ENCODE data around the gene ROCK2. TPM values are rescaled to one million over a fixed set of nuclear protein-coding genes. Genes with fewer than 3 reads are reported as not detected.

Gene ROCK2
- total RNA-seq, 1 donor from 2014 or later: 61.4 TPM

DNA sequence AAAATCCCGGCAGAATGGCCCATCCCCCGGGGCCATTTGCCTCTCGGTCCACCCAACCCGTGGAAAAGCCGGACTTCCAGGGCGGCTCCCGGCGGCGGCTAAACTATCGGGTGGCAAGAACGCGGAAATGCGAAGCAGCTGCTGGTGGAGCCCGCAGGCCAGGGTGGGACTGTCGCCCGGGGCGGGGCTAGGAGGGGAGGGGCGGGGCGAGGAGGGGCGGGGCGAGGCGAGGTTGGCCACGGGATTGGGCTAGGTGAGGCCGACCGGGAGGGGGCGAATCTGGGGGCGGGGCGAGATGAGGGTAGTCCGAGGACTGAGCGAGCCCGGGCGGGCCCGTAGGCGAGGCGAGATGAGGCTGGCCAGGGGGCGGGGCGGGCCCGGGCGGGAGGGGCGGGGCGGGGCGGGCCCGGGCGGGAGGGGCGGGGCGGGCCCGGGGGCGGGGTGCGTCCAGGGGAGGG lies 189.5 kb downstream of the ROCK2 start:
- no peaks in the 10 kb centered on the region for H3K9me3 Mint-ChIP-seq (ENCODE audit: low read depth)
- peak overlapping the region; percentile 67 for H3K4me3 Mint-ChIP-seq (ENCODE audit: unreplicated experiment)
- no peaks in the 10 kb centered on the region for H3K27me3 Mint-ChIP-seq (ENCODE audit: low read depth)
- TF ChIP-seq, protein P1, sequence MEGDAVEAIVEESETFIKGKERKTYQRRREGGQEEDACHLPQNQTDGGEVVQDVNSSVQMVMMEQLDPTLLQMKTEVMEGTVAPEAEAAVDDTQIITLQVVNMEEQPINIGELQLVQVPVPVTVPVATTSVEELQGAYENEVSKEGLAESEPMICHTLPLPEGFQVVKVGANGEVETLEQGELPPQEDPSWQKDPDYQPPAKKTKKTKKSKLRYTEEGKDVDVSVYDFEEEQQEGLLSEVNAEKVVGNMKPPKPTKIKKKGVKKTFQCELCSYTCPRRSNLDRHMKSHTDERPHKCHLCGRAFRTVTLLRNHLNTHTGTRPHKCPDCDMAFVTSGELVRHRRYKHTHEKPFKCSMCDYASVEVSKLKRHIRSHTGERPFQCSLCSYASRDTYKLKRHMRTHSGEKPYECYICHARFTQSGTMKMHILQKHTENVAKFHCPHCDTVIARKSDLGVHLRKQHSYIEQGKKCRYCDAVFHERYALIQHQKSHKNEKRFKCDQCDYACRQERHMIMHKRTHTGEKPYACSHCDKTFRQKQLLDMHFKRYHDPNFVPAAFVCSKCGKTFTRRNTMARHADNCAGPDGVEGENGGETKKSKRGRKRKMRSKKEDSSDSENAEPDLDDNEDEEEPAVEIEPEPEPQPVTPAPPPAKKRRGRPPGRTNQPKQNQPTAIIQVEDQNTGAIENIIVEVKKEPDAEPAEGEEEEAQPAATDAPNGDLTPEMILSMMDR (IDR thresholded peaks at IDR 0.05): no peak
- no peaks in the 10 kb centered on the region for H3K36me3 Mint-ChIP-seq (ENCODE audit: low read depth)
- H3K4me1 Mint-ChIP-seq (ENCODE audit: low read depth): peaks cover 18% of the 10 kb centered on the region
- DNase-seq (ENCODE audit: low spot score): peak; percentile 98
- H3K27ac Mint-ChIP-seq (ENCODE audit: unreplicated experiment): peak overlapping the region; percentile 89

DNA sequence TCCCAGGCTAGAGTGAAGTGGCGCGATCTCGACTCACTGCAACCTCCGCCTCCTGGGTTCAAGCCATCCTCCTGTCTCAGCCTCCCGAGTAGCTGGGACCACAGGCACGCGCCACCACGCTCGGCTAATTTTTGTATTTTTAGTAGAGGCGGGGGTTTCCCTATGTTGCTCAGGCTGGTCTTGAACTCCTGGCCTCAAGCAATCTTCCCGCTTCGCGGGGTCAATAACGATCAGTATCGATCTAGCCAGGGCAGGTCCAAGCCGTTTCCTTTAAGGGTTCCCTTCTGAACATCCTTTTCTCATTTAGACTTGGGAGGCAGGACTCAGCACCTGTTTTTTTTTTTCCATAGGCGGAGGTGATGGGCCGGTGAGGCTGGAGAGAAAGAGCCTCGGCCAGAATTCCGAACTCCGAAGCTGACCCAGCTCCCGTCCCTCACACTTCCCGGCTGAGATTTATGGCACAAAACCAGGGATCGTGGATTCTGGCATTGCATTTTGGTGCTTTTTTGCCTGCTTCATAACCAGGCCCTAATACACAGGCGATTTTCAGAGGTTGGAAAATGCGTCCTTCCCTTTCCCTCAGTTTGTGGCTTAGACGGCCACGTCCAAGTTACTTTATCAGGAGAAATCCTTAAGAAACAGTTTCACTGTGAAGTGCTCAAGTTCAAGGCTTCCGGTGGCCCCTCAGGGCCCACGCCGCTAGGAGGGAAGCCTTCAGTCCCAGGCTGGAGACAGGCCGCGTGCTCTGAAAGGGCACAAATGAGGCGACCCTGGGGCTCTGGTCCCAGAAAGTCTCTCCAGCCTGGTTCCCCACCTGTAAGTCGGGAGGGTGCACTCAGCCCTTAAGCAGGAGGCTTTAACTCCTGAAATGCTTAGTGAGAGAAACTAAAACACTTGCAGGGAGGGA lies 190.2 kb downstream of the ROCK2 start:
- no peak for DNase-seq (ENCODE audit: low spot score)
- no peaks in the 10 kb centered on the region for H3K36me3 Mint-ChIP-seq (ENCODE audit: low read depth)
- TF ChIP-seq, protein P1 (IDR thresholded peaks at IDR 0.05): no peak
- peaks cover 18% of the 10 kb centered on the region for H3K4me1 Mint-ChIP-seq (ENCODE audit: low read depth)
- no peaks in the 10 kb centered on the region for H3K27me3 Mint-ChIP-seq (ENCODE audit: low read depth)
- H3K4me3 Mint-ChIP-seq (ENCODE audit: unreplicated experiment): peak overlapping the region; percentile 67
- H3K27ac Mint-ChIP-seq (ENCODE audit: unreplicated experiment): peak overlapping the region; percentile 89
- no peaks in the 10 kb centered on the region for H3K9me3 Mint-ChIP-seq (ENCODE audit: low read depth)

DNA sequence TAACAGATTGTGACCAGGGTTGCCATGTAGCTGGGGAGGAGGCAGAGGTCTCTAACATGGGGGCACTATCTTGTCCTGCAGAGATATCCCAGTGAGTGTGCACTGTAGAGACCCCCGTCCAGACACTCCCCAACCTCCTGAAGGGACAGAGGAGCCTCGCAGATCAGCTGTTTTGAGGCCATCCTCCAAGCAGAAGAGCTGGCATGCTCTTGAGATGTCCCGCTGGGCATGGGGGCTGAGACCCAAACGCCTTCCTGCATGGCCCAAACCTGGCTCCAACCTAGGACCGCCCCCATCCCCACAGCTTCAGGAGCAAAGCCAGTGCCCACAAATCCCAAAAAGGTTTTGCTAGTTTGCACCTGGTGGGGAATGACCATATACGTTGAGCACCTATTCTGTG lies 191.8 kb downstream of the ROCK2 start:
- H3K9me3 Mint-ChIP-seq (ENCODE audit: low read depth): no peaks in the 10 kb centered on the region
- peaks cover 18% of the 10 kb centered on the region for H3K4me1 Mint-ChIP-seq (ENCODE audit: low read depth)
- no peak for DNase-seq (ENCODE audit: low spot score)
- H3K36me3 Mint-ChIP-seq (ENCODE audit: low read depth): no peaks in the 10 kb centered on the region
- H3K27me3 Mint-ChIP-seq (ENCODE audit: low read depth): no peaks in the 10 kb centered on the region
- no peak overlapping the region for H3K4me3 Mint-ChIP-seq (ENCODE audit: unreplicated experiment)
- TF ChIP-seq, protein P1 (IDR thresholded peaks at IDR 0.05): no peak
- no peak overlapping the region for H3K27ac Mint-ChIP-seq (ENCODE audit: unreplicated experiment)

DNA sequence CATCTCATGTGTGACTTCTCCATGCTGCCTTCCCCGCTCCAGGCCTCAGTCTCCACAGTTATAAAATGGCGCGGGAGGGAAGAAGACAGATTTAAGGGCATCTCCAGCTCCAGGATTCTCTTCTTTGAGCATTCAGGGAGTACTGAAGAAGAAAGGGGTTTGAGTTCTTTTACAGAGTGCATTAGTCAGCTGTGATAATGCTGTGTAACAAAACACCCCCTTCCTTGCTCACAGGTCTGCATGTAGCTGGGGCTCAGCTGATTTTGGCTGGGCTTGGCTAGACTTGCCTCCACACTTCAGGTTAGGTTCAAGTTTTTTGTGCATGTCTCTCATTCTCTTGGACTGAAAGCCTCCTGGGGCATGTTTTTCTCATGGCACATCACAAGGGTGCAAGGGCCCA lies 197.2 kb downstream of the ROCK2 start:
- Mint-ChIP-seq H3K9me3 (ENCODE audit: low read depth) (peaks cover 3% of the 10 kb centered on the region), H3K27ac (ENCODE audit: unreplicated experiment) (no peak overlapping the region), H3K4me3 (ENCODE audit: unreplicated experiment) (no peak overlapping the region), H3K36me3 (ENCODE audit: low read depth) (peaks cover 2% of the 10 kb centered on the region), H3K27me3 (ENCODE audit: low read depth) (peaks cover 18% of the 10 kb centered on the region), H3K4me1 (ENCODE audit: low read depth) (no peaks in the 10 kb centered on the region)
- TF ChIP-seq, protein P1 (IDR thresholded peaks at IDR 0.05): no peak
- DNase-seq (ENCODE audit: low spot score): no peak

DNA sequence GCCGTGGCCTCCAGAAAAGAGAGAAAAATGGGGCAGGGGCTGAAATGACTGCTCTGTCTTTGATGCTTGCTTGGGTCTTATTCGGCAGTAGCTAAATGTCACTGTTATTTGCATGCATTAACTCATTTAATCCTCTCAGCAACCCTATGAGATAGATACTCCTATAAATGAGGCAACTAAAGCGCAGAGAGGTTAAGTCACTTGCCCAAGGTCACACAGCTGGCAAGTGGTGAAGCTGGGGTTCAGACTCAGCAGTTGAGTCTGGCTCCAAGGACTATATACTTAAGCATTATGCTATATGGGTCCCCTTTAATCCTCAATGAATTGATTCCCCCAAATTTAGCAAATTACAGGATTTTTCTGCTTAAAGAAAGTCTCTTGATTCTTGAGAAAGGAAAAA lies 198.4 kb downstream of the ROCK2 start:
- Mint-ChIP-seq H3K4me1 (ENCODE audit: low read depth) (no peaks in the 10 kb centered on the region), H3K36me3 (ENCODE audit: low read depth) (peaks cover 2% of the 10 kb centered on the region), H3K9me3 (ENCODE audit: low read depth) (peaks cover 3% of the 10 kb centered on the region), H3K27ac (ENCODE audit: unreplicated experiment) (no peak overlapping the region), H3K27me3 (ENCODE audit: low read depth) (peaks cover 19% of the 10 kb centered on the region), H3K4me3 (ENCODE audit: unreplicated experiment) (no peak overlapping the region)
- DNase-seq (ENCODE audit: low spot score): no peak
- TF ChIP-seq, protein P1 (IDR thresholded peaks at IDR 0.05): no peak

Measured in chondrocyte (in vitro differentiated cells).